ENCODE data around the gene HIVEP3.

DNA sequence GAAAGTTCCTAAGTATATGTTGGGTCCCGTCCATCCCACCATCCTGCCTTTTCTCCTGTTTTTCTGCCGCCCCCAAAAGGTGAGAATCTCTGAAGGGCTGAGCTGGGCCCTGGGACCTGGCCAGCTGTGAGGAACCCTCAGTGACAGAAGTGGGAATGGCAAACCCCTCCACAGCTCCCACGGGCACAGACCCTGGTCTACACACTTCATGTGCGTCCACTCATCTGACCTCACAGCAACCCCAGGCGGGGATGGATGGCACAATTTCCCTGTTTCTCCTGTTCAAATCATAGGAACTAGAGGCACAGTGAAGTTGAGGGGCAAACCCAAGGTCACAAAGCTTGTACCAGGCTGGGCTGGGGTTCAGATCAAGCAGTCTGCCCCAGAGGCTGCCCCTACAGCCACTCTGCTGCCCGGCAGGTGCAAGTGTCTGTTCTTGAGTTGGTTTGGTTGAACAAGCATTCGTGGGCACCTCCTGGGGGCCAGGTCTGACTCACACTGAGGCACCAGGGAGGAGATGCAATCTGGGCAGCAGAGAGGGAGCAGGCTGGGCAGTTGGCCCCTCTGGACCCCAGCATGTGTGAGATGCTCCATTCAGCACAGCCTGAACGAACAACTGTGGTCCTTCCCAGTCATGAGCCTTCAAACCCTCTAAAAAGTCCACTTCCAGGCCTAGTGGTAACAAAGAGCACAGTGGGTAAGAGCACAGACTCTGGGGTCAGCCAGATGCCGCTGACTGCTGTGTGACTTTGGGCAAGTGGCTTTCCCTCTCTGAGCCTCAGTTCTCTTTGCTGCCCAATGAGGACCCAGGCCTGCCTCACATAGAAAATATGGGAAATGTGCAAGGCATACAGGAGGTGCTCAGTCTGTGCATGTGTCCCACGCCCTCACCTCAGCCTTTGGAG, 438.3 kb downstream of the HIVEP3 start:
- TF ChIP-seq, protein P1, sequence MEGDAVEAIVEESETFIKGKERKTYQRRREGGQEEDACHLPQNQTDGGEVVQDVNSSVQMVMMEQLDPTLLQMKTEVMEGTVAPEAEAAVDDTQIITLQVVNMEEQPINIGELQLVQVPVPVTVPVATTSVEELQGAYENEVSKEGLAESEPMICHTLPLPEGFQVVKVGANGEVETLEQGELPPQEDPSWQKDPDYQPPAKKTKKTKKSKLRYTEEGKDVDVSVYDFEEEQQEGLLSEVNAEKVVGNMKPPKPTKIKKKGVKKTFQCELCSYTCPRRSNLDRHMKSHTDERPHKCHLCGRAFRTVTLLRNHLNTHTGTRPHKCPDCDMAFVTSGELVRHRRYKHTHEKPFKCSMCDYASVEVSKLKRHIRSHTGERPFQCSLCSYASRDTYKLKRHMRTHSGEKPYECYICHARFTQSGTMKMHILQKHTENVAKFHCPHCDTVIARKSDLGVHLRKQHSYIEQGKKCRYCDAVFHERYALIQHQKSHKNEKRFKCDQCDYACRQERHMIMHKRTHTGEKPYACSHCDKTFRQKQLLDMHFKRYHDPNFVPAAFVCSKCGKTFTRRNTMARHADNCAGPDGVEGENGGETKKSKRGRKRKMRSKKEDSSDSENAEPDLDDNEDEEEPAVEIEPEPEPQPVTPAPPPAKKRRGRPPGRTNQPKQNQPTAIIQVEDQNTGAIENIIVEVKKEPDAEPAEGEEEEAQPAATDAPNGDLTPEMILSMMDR (IDR thresholded peaks at IDR 0.05; ENCODE audit: low read depth, low read length), result no peak
- no peak for TF ChIP-seq POLR2A (IDR thresholded peaks at IDR 0.05; ENCODE audit: extremely low read depth, insufficient read length)
